ENCODE measurements around the gene GIT2. TPM values are rescaled to one million over a fixed set of nuclear protein-coding genes. Genes with fewer than 3 reads are reported as not detected.

Gene GIT2
- total RNA-seq, 1 experiment from 2014 or later: 40.0 TPM

DNA sequence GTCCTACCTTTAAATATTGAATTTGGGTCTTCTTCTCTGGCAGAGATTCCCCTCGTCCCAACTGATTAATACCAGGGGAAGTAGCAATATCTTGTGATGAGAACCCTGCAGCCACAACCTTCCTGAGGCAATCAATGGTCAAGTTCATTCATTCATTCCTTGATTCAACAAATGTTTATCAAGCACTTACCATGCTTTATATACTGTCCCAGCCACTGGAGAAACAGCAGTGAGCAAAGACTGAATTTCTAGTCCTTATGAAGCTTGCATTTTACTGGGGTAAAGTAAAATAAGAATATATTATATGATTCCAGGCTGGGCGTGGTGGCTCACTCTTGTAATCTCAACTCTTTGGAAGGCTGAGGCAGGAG lies 300 bp upstream of the GIT2 start:
- ChIA-PET POLR2A (no interaction called here), CTCF (no interaction called here)
- no peaks in the 10 kb centered on the region for H3K27me3 ChIP-seq (ENCODE audit: control insufficient read depth, insufficient read depth, low read length)
- TF ChIP-seq CTCF (IDR thresholded peaks at IDR 0.05): no peak
- TF ChIP-seq, protein P1, sequence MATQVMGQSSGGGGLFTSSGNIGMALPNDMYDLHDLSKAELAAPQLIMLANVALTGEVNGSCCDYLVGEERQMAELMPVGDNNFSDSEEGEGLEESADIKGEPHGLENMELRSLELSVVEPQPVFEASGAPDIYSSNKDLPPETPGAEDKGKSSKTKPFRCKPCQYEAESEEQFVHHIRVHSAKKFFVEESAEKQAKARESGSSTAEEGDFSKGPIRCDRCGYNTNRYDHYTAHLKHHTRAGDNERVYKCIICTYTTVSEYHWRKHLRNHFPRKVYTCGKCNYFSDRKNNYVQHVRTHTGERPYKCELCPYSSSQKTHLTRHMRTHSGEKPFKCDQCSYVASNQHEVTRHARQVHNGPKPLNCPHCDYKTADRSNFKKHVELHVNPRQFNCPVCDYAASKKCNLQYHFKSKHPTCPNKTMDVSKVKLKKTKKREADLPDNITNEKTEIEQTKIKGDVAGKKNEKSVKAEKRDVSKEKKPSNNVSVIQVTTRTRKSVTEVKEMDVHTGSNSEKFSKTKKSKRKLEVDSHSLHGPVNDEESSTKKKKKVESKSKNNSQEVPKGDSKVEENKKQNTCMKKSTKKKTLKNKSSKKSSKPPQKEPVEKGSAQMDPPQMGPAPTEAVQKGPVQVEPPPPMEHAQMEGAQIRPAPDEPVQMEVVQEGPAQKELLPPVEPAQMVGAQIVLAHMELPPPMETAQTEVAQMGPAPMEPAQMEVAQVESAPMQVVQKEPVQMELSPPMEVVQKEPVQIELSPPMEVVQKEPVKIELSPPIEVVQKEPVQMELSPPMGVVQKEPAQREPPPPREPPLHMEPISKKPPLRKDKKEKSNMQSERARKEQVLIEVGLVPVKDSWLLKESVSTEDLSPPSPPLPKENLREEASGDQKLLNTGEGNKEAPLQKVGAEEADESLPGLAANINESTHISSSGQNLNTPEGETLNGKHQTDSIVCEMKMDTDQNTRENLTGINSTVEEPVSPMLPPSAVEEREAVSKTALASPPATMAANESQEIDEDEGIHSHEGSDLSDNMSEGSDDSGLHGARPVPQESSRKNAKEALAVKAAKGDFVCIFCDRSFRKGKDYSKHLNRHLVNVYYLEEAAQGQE (IDR thresholded peaks at IDR 0.05; ENCODE audit: insufficient read depth in 1 of 2, low read depth in 2 of 2, low read length in 1 of 2): no peak
- TF ChIP-seq SIN3A (IDR thresholded peaks at IDR 0.05; ENCODE audit: borderline replicate concordance, insufficient read depth, low read depth, low read length): no peak
- TF ChIP-seq TCF7L2 (IDR thresholded peaks at IDR 0.05; ENCODE audit: low read depth, low read length): no peak
- no peak for TF ChIP-seq POLR2AphosphoS5 (IDR thresholded peaks at IDR 0.05; ENCODE audit: low read depth, low read length)
- no peaks in the 10 kb centered on the region for H3K9me3 ChIP-seq (ENCODE audit: control insufficient read depth, insufficient read depth, low read depth, low read length)
- H3K27ac ChIP-seq (ENCODE audit: low read length): peak overlapping the region; percentile 91
- DNase-seq (ENCODE audit: low read depth, low spot score) (no peak), ATAC-seq (no peak)
- H3K36me3 ChIP-seq (ENCODE audit: control insufficient read depth, insufficient read depth, low read length): peaks cover 2% of the 10 kb centered on the region
- in situ Hi-C loops (cut with HindIII; ENCODE audit: low pct_unique_long_range_greater_than_20kb, low sequenced_read_pairs): no loop called here
- H3K4me3 ChIP-seq (ENCODE audit: low read depth in 2 of 2, low read length in 2 of 2): peak overlapping the region; percentile 87 to 89
- peaks cover 26% of the 10 kb centered on the region for H3K4me1 ChIP-seq (ENCODE audit: control insufficient read depth, insufficient read depth, low read length)
- BruUV-seq (replicated peaks): no TSS peak
- intact Hi-C loops (cut with micrococcal nuclease; ENCODE audit: unreplicated experiment): no loop called here

DNA sequence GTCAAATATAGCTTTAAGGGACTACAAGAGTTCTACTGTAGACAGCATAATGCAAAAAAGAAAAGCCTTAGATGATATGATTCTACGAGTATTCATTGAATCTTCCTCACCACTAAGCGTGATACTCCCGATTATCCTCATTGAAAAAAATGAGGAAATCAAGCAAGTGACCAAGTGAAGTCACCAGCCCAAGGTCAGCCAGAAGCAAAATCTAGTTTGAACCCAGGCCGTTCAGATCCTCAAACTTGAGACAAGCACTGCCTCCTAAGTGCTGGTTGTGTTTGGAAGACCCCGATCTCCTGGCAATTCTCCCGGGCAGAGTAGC lies 845 bp downstream of the GIT2 start:
- TF ChIP-seq TCF7L2 (IDR thresholded peaks at IDR 0.05; ENCODE audit: low read depth, low read length) (no peak), CTCF (IDR thresholded peaks at IDR 0.05) (no peak), POLR2AphosphoS5 (IDR thresholded peaks at IDR 0.05; ENCODE audit: low read depth, low read length) (no peak), SIN3A (IDR thresholded peaks at IDR 0.05; ENCODE audit: borderline replicate concordance, insufficient read depth, low read depth, low read length) (no peak)
- TF ChIP-seq, protein P1 (IDR thresholded peaks at IDR 0.05; ENCODE audit: insufficient read depth in 1 of 2, low read depth in 2 of 2, low read length in 1 of 2): no peak
- Histone ChIP-seq H3K36me3 (ENCODE audit: control insufficient read depth, insufficient read depth, low read length) (peaks cover 2% of the 10 kb centered on the region), H3K27ac (ENCODE audit: low read length) (peak overlapping the region; percentile 91), H3K27me3 (ENCODE audit: control insufficient read depth, insufficient read depth, low read length) (no peaks in the 10 kb centered on the region), H3K4me1 (ENCODE audit: control insufficient read depth, insufficient read depth, low read length) (peaks cover 26% of the 10 kb centered on the region), H3K9me3 (ENCODE audit: control insufficient read depth, insufficient read depth, low read depth, low read length) (no peaks in the 10 kb centered on the region), H3K4me3 (ENCODE audit: low read depth in 2 of 2, low read length in 2 of 2) (peak overlapping the region; percentile 87 to 89)
- POLR2A ChIA-PET: no interaction called here
- in situ Hi-C loops (cut with HindIII; ENCODE audit: low pct_unique_long_range_greater_than_20kb, low sequenced_read_pairs) (no loop called here), intact Hi-C loops (cut with micrococcal nuclease; ENCODE audit: unreplicated experiment) (no loop called here)
- no peak for DNase-seq (ENCODE audit: low read depth, low spot score)
- no TSS peak for BruUV-seq (replicated peaks)
- no peak for ATAC-seq
- CTCF ChIA-PET: no interaction called here

Measured in Panc1 (cell line).